HepG2 (cell line): Measurements from ENCODE around the gene RABGAP1. TPM values are rescaled to one million over a fixed set of nuclear protein-coding genes. Genes with fewer than 3 reads are reported as not detected.

Experiments
- FOXA3 ChIP-seq: IDR thresholded peaks from 2 replicates; pipeline ENCODE4 v1.6.1; 2016; ENCODE audit warnings: missing genetic modification reagents, missing compliant biosample characterization
- HIVEP1 ChIP-seq: sonication (generic); formaldehyde crosslinking; IDR thresholded peaks from 2 replicates; pipeline ENCODE4 v1.4.0; 2020; ENCODE audit warnings: mild to moderate bottlenecking, missing genetic modification reagents
- KMT2A ChIP-seq: sonication (generic); formaldehyde crosslinking; IDR thresholded peaks from 2 replicates; pipeline ENCODE4 v1.4.0; 2020; ENCODE audit warnings: missing genetic modification reagents
- NFE2L1 ChIP-seq: sonication (generic); formaldehyde crosslinking; IDR thresholded peaks from 2 replicates; pipeline ENCODE4 v1.4.0; 2020; ENCODE audit warnings: missing genetic modification reagents, mild to moderate bottlenecking, borderline replicate concordance
- SIN3A ChIP-seq: IDR thresholded peaks from 2 replicates; pipeline ENCODE4 v1.6.1; 2011; ENCODE audit warnings: low read depth, mild to moderate bottlenecking, control low read depth, low read length, borderline replicate concordance
- SYNCRIP ChIP-seq: fragments of 200-400 bp; formaldehyde crosslinking; IDR thresholded peaks from 2 replicates; pipeline ENCODE4 v1.6.1; 2018; ENCODE audit warnings: mild to moderate bottlenecking, low read depth, low read length; ENCODE audit not compliant: insufficient read depth
- TBX2 ChIP-seq: sonication (generic); formaldehyde crosslinking; IDR thresholded peaks from 2 replicates; pipeline ENCODE4 v1.5.0; 2020; ENCODE audit warnings: missing genetic modification reagents, mild to moderate bottlenecking, borderline replicate concordance
- ZNF264 ChIP-seq: sonication (generic); formaldehyde crosslinking; IDR thresholded peaks from 2 replicates; pipeline ENCODE4 v1.4.0; 2020; ENCODE audit warnings: missing genetic modification reagents
- ZNF552 ChIP-seq: sonication (generic); formaldehyde crosslinking; IDR thresholded peaks from 2 replicates; pipeline ENCODE4 v1.9.0; 2022; ENCODE audit warnings: missing genetic modification reagents, mild to moderate bottlenecking, borderline replicate concordance
- ZNF567 ChIP-seq: sonication (generic); formaldehyde crosslinking; IDR thresholded peaks from 2 replicates; pipeline ENCODE4 v1.8.1; 2023; ENCODE audit warnings: mild to moderate bottlenecking, missing genetic modification reagents, borderline replicate concordance
- ZNF839 ChIP-seq: sonication (generic); formaldehyde crosslinking; IDR thresholded peaks from 2 replicates; pipeline ENCODE4 v1.4.0; 2020; ENCODE audit warnings: missing genetic modification reagents, mild to moderate bottlenecking, borderline replicate concordance
- polyA plus RNA-seq, 8 experiments: library from polyadenylated mRNA; depleted of rRNA in 3 of 8; stranded (reverse) in 7 of 8; unstranded in 1 of 8; fragments of >200 nt; fragmentation: Illumina TruSeq in 4 of 8; extraction: Trizol in 4 of 8; gene quantifications; 2 replicates each; pipeline versions ENCODE4 v1.2.1 to v1.2.3, GENCODE V29; 2011 to 2016; ENCODE audit warnings: low read depth in 4 of 8, missing spikeins in 1 of 8, mixed read lengths in 1 of 8; ENCODE audit not compliant: insufficient read depth in 1 of 8
- total RNA-seq, 5 experiments: library from RNA; depleted of rRNA; stranded (reverse); fragments of >200 nt; fragmentation: Illumina TruSeq; extraction: Trizol; gene quantifications; 2 replicates each; pipeline ENCODE4 v1.2.3, GENCODE V29; 2016; ENCODE audit warnings: low read depth in 1 of 5
- TF ChIP-seq, protein P1 (sequence below): sonication (generic); formaldehyde crosslinking; IDR thresholded peaks from 2 replicates; pipeline ENCODE4 v1.5.0; 2020; ENCODE audit warnings: missing genetic modification reagents
- TF ChIP-seq, protein P2 (sequence below): sonication (generic); formaldehyde crosslinking; IDR thresholded peaks from 2 replicates; pipeline ENCODE4 v1.5.0; 2020; ENCODE audit warnings: mild to moderate bottlenecking, missing genetic modification reagents, borderline replicate concordance
- TF ChIP-seq, protein P3 (sequence below): sonication (generic); formaldehyde crosslinking; IDR thresholded peaks from 2 replicates; pipeline ENCODE4 v1.4.0; 2020; ENCODE audit warnings: missing genetic modification reagents, borderline replicate concordance
- TF ChIP-seq, protein P4 (sequence below): sonication (generic); formaldehyde crosslinking; IDR thresholded peaks from 2 replicates; pipeline ENCODE4 v1.4.0; 2020; ENCODE audit warnings: missing genetic modification reagents; ENCODE audit errors: not compliant biosample characterization

The RABGAP1 gene
- total and polyA plus RNA-seq, 2 of the 13 experiments (the other 11 are each of a cell fraction or from before 2014, with no cell fraction given), result 19.1 to 19.3 TPM

DNA sequence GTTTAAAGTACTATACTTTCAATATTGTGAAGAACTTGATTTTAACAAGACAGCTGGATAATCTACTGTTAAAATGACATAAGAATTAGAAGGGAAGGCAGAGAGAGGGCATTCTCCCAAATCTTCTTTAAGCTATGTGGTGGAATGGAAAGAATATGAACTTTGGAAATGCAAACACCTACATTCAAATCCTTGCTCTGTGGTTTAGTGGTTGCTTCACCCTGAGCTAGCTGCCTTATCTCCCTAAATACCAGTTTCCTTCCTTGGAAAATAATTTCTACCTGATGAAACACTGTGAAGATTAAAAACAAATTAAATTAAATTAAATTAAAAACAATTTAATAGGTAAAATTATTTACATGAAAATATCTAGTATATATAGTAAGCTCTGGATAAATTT is 191.2 kb downstream of the RABGAP1 start (continued):
- no peak for TF ChIP-seq KMT2A (CRISPR knock-in tag)
- TF ChIP-seq FOXA3 (CRISPR knock-in tag), result no peak
- TF ChIP-seq, protein P1, sequence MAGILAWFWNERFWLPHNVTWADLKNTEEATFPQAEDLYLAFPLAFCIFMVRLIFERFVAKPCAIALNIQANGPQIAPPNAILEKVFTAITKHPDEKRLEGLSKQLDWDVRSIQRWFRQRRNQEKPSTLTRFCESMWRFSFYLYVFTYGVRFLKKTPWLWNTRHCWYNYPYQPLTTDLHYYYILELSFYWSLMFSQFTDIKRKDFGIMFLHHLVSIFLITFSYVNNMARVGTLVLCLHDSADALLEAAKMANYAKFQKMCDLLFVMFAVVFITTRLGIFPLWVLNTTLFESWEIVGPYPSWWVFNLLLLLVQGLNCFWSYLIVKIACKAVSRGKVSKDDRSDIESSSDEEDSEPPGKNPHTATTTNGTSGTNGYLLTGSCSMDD (CRISPR knock-in tag), result no peak
- TF ChIP-seq, protein P2, sequence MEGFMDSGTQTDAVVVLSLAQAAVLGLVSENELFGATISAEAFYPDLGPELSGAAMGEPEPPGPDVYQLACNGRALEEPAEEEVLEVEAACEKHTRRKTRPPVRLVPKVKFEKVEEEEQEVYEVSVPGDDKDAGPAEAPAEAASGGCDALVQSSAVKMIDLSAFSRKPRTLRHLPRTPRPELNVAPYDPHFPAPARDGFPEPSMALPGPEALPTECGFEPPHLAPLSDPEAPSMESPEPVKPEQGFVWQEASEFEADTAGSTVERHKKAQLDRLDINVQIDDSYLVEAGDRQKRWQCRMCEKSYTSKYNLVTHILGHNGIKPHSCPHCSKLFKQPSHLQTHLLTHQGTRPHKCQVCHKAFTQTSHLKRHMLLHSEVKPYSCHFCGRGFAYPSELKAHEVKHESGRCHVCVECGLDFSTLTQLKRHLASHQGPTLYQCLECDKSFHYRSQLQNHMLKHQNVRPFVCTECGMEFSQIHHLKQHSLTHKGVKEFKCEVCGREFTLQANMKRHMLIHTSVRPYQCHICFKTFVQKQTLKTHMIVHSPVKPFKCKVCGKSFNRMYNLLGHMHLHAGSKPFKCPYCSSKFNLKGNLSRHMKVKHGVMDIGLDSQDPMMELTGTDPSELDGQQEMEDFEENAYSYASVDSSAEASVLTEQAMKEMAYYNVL (CRISPR knock-in tag), result no peak
- no peak for TF ChIP-seq ZNF264 (CRISPR knock-in tag)
- TF ChIP-seq SIN3A, result no peak
- TF ChIP-seq, protein P3, sequence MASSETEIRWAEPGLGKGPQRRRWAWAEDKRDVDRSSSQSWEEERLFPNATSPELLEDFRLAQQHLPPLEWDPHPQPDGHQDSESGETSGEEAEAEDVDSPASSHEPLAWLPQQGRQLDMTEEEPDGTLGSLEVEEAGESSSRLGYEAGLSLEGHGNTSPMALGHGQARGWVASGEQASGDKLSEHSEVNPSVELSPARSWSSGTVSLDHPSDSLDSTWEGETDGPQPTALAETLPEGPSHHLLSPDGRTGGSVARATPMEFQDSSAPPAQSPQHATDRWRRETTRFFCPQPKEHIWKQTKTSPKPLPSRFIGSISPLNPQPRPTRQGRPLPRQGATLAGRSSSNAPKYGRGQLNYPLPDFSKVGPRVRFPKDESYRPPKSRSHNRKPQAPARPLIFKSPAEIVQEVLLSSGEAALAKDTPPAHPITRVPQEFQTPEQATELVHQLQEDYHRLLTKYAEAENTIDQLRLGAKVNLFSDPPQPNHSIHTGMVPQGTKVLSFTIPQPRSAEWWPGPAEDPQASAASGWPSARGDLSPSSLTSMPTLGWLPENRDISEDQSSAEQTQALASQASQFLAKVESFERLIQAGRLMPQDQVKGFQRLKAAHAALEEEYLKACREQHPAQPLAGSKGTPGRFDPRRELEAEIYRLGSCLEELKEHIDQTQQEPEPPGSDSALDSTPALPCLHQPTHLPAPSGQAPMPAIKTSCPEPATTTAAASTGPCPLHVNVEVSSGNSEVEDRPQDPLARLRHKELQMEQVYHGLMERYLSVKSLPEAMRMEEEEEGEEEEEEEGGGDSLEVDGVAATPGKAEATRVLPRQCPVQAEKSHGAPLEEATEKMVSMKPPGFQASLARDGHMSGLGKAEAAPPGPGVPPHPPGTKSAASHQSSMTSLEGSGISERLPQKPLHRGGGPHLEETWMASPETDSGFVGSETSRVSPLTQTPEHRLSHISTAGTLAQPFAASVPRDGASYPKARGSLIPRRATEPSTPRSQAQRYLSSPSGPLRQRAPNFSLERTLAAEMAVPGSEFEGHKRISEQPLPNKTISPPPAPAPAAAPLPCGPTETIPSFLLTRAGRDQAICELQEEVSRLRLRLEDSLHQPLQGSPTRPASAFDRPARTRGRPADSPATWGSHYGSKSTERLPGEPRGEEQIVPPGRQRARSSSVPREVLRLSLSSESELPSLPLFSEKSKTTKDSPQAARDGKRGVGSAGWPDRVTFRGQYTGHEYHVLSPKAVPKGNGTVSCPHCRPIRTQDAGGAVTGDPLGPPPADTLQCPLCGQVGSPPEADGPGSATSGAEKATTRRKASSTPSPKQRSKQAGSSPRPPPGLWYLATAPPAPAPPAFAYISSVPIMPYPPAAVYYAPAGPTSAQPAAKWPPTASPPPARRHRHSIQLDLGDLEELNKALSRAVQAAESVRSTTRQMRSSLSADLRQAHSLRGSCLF, result no peak
- no peak for TF ChIP-seq SYNCRIP
- TF ChIP-seq TBX2 (CRISPR knock-in tag), result no peak
- no peak for TF ChIP-seq ZNF567
- TF ChIP-seq ZNF552 (CRISPR knock-in tag), result no peak
- no peak for TF ChIP-seq ZNF839
- TF ChIP-seq, protein P4, sequence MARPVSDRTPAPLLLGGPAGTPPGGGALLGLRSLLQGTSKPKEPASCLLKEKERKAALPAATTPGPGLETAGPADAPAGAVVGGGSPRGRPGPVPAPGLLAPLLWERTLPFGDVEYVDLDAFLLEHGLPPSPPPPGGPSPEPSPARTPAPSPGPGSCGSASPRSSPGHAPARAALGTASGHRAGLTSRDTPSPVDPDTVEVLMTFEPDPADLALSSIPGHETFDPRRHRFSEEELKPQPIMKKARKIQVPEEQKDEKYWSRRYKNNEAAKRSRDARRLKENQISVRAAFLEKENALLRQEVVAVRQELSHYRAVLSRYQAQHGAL, result no peak
- TF ChIP-seq HIVEP1 (CRISPR knock-in tag), result no peak
- TF ChIP-seq NFE2L1 (CRISPR knock-in tag), result no peak
- TF ChIP-seq, all 625 proteins: peak for 12
